Measurements from ENCODE around the gene GRB7.

The GRB7 gene

GRCh38 chr17:39737760-39738567 lies at the start of gene GRB7:
TSS of gene GRB7 (plus strand) at chr17:39737938. CDS start at chr17:39742302, 4,364 bp downstream.
- H3K79me2 ChIP-seq (ENCODE audit: low read length), result no peaks in the 10 kb centered on the region
- TF ChIP-seq, protein P1, sequence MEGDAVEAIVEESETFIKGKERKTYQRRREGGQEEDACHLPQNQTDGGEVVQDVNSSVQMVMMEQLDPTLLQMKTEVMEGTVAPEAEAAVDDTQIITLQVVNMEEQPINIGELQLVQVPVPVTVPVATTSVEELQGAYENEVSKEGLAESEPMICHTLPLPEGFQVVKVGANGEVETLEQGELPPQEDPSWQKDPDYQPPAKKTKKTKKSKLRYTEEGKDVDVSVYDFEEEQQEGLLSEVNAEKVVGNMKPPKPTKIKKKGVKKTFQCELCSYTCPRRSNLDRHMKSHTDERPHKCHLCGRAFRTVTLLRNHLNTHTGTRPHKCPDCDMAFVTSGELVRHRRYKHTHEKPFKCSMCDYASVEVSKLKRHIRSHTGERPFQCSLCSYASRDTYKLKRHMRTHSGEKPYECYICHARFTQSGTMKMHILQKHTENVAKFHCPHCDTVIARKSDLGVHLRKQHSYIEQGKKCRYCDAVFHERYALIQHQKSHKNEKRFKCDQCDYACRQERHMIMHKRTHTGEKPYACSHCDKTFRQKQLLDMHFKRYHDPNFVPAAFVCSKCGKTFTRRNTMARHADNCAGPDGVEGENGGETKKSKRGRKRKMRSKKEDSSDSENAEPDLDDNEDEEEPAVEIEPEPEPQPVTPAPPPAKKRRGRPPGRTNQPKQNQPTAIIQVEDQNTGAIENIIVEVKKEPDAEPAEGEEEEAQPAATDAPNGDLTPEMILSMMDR (IDR thresholded peaks at IDR 0.05; ENCODE audit: low read depth, low read length), result no peak
- no peak for TF ChIP-seq EZH2phosphoT487 (IDR thresholded peaks at IDR 0.05; ENCODE audit: low read depth)
- no peaks in the 10 kb centered on the region for H3K9me3 ChIP-seq (ENCODE audit: insufficient read depth, low read length)
- H3K4me3 ChIP-seq (ENCODE audit: low read length), result peak within 1 kb of the TSS; percentile 79
- no peak within 1 kb of the TSS for H3K27ac ChIP-seq (ENCODE audit: low read length)
- peaks cover 29% of the 10 kb centered on the region for H3K4me1 ChIP-seq (ENCODE audit: low read length)
- peak within 1 kb of the TSS; percentile 87 for H3K4me2 ChIP-seq (ENCODE audit: low read length)
- H4K20me1 ChIP-seq (ENCODE audit: insufficient read depth, low read length), result no peaks in the 10 kb centered on the region
- peak within 1 kb of the TSS; percentile 53 for H3K9ac ChIP-seq (ENCODE audit: low read length)
- H3K36me3 ChIP-seq (replicated peaks; ENCODE audit: low read depth, low read length), result no peaks in the 10 kb centered on the region
- peak within 1 kb of the TSS; percentile 78 for H2AFZ ChIP-seq (ENCODE audit: low read depth, low read length)
- peaks cover 14% of the 10 kb centered on the region for H3K27me3 ChIP-seq (ENCODE audit: low read depth, low read length)

DNA sequence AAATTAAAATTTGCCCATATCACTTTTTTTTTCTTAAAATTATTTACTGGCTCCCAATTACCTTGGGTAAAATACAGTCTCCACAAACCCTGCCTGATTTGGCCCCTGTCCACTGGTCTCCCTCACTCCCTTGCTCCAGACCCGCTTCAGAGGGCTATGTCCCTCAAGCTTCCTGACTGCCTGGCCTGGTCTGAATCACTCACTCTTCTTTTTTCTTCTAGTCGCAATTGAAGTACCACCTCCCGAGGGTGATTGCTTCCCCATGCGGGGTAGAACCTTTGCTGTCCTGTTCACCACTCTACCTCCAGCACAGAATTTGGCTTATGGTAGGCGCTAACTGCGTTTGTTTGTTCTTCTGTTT lies 49.3 kb upstream of the GRB7 start:
- peak overlapping the region; percentile 94 for H3K4me3 ChIP-seq (ENCODE audit: low read length)
- peak overlapping the region; percentile 92 for H3K27ac ChIP-seq (ENCODE audit: low read length)
- H3K4me1 ChIP-seq (ENCODE audit: low read length), result peaks cover 17% of the 10 kb centered on the region
- H3K36me3 ChIP-seq (replicated peaks; ENCODE audit: low read depth, low read length), result no peaks in the 10 kb centered on the region
- no peaks in the 10 kb centered on the region; the same call in 1 of the 2 replicates for H3K79me2 ChIP-seq (ENCODE audit: low read length)
- no peak for TF ChIP-seq EZH2phosphoT487 (IDR thresholded peaks at IDR 0.05; ENCODE audit: low read depth)
- TF ChIP-seq, protein P1 (IDR thresholded peaks at IDR 0.05; ENCODE audit: low read depth, low read length), result no peak
- H3K9me3 ChIP-seq (ENCODE audit: insufficient read depth, low read length), result no peaks in the 10 kb centered on the region
- H2AFZ ChIP-seq (ENCODE audit: low read depth, low read length), result peak overlapping the region; percentile 52
- H4K20me1 ChIP-seq (ENCODE audit: insufficient read depth, low read length), result no peaks in the 10 kb centered on the region
- H3K27me3 ChIP-seq (ENCODE audit: low read depth, low read length), result no peaks in the 10 kb centered on the region
- H3K4me2 ChIP-seq (ENCODE audit: low read length), result peak overlapping the region; percentile 99
- peak overlapping the region; percentile 91 for H3K9ac ChIP-seq (ENCODE audit: low read length)

DNA sequence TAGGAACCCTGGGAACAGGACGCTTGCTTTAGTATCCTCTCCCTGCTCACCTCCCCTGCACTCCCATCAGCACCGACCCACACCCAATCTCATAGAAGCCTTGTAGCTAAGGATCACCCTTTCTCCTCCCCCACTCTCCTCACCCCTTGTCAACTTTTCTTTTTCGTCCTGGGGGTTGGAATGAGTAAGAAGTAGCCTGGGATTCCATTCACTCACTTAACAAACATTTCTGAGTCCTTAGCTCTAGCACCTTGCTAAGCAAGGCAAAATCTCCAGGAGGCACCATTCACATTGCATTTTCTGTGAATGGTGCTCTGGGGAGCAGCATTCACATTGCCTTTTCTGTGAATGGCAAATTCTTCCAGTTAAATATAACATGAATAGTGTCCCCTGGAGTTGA lies 48.8 kb upstream of the GRB7 start:
- TF ChIP-seq, protein P1 (IDR thresholded peaks at IDR 0.05; ENCODE audit: low read depth, low read length), result no peak
- TF ChIP-seq EZH2phosphoT487 (IDR thresholded peaks at IDR 0.05; ENCODE audit: low read depth), result no peak

DNA sequence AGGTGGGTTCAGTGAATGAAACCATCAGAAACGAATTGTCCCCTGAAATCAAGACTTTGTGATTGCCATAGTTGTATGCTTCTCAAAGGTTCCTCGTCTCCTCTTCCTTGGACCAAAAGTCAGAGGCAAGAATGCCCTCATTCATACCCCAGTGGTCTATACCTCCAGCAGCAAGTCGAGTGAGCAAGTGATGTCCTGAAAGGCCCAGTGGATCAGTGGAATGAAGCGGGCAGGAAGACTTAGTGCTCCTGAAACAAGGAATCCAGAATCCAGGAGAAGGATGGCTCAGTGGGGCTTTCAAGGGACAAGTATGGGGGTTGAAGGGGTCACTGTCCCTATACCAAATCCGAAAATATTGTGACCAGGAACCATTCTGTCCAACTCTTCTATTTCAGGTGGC lies 43.1 kb upstream of the GRB7 start:
- Histone ChIP-seq H3K27me3 (ENCODE audit: low read depth, low read length) (no peaks in the 10 kb centered on the region), H4K20me1 (ENCODE audit: insufficient read depth, low read length) (no peaks in the 10 kb centered on the region), H3K4me3 (ENCODE audit: low read length) (no peak overlapping the region), H3K27ac (ENCODE audit: low read length) (no peak overlapping the region), H3K79me2 (ENCODE audit: low read length) (no peaks in the 10 kb centered on the region), H3K4me2 (ENCODE audit: low read length) (no peak overlapping the region), H3K36me3 (replicated peaks; ENCODE audit: low read depth, low read length) (no peaks in the 10 kb centered on the region), H2AFZ (ENCODE audit: low read depth, low read length) (no peak overlapping the region), H3K4me1 (ENCODE audit: low read length) (no peaks in the 10 kb centered on the region), H3K9me3 (ENCODE audit: insufficient read depth, low read length) (no peaks in the 10 kb centered on the region), H3K9ac (ENCODE audit: low read length) (no peak overlapping the region)
- TF ChIP-seq, protein P1 (IDR thresholded peaks at IDR 0.05; ENCODE audit: low read depth, low read length), result no peak
- no peak for TF ChIP-seq EZH2phosphoT487 (IDR thresholded peaks at IDR 0.05; ENCODE audit: low read depth)

More for the DNA sequence above, 48.8 kb upstream of the GRB7 start:
- Histone ChIP-seq H3K4me3 (ENCODE audit: low read length) (peak overlapping the region; percentile 94), H3K4me2 (ENCODE audit: low read length) (peak overlapping the region; percentile 99), H2AFZ (ENCODE audit: low read depth, low read length) (no peak overlapping the region), H3K9ac (ENCODE audit: low read length) (peak overlapping the region; percentile 91), H3K4me1 (ENCODE audit: low read length) (peaks cover 17% of the 10 kb centered on the region), H3K36me3 (replicated peaks; ENCODE audit: low read depth, low read length) (no peaks in the 10 kb centered on the region), H3K79me2 (ENCODE audit: low read length) (no peaks in the 10 kb centered on the region; the same call in 1 of the 2 replicates), H4K20me1 (ENCODE audit: insufficient read depth, low read length) (no peaks in the 10 kb centered on the region), H3K9me3 (ENCODE audit: insufficient read depth, low read length) (no peaks in the 10 kb centered on the region), H3K27me3 (ENCODE audit: low read depth, low read length) (no peaks in the 10 kb centered on the region), H3K27ac (ENCODE audit: low read length) (no peak overlapping the region)
